Colonic mucosa (tissue), 4 donors: ENCODE measurements around the gene NTRK2. TPM values are rescaled to one million over a fixed set of nuclear protein-coding genes. Genes with fewer than 3 reads are reported as not detected.

Source experiments
- DNase-seq: peaks from one replicate; pipeline ENCODE4 v3.0.0-alpha.2; 2020
- H3K27ac ChIP-seq: fragments of 200-600 bp; one replicate; pipeline ENCODE4 v1.8.0; 2021
- H3K27me3 ChIP-seq: fragments of 200-600 bp; one replicate; pipeline ENCODE4 v1.8.0; 2021
- H3K36me3 ChIP-seq: fragments of 200-600 bp; one replicate; pipeline ENCODE4 v1.8.0; 2021
- H3K4me1 ChIP-seq: fragments of 200-600 bp; one replicate; pipeline ENCODE4 v1.8.0; 2021; ENCODE audit warnings: mild to moderate bottlenecking
- H3K4me3 ChIP-seq: fragments of 200-600 bp; one replicate; pipeline ENCODE4 v1.8.0; 2021
- H3K9ac ChIP-seq, 2 donors: one replicate each; pipeline ENCODE4 v1.7.0; 2013; ENCODE audit warnings: control low read depth in 2 of 2, low read depth in 2 of 2, low read length in 2 of 2
- H3K9me3 ChIP-seq: fragments of 200-600 bp; one replicate; pipeline ENCODE4 v1.8.0; 2021
- CTCF ChIP-seq: fragments of 200-600 bp; IDR thresholded peaks from one replicate; pipeline ENCODE4 v1.8.0; 2022; ENCODE audit warnings: antibody characterized with exemption, mild to moderate bottlenecking
- intact Hi-C: fragments of 100-400 bp; cut with DNase I; formaldehyde crosslinking; loops from one replicate; pipeline ENCODE4 v1.14.1; 2022
- total RNA-seq, 2 donors: library from RNA; stranded (reverse); fragmentation: NEBNext Ultra II Directional in 1 of 2; extraction: Animal tissue kit (Norgen Biotek cat#: 25700) in 1 of 2; gene quantifications; one replicate each; pipeline ENCODE4 v1.2.1, GENCODE V29; 2021
- donor health status: healthy.
- donor health status: DM: no; HTN: no; CAD: no.
- donor health status: DM: no; HTN: no; CAD: no.

The NTRK2 gene
- total RNA-seq, 2 donors from 2014 or later, result 0.52 to 2.3 TPM

- DNase-seq, result no peak
- no peaks in the 10 kb centered on the region for H3K36me3 ChIP-seq
- no peak overlapping the region for H3K27ac ChIP-seq
- no peaks in the 10 kb centered on the region for H3K27me3 ChIP-seq
- H3K4me3 ChIP-seq, result no peak overlapping the region
- H3K9ac ChIP-seq, result no peak overlapping the region
- intact Hi-C loops, result no loop called here
- H3K9me3 ChIP-seq, result no peaks in the 10 kb centered on the region
- TF ChIP-seq CTCF, result no peak
- H3K4me1 ChIP-seq, result no peaks in the 10 kb centered on the region
Observed at GRCh38 chr9:84807431-84807830, 137.9 kb downstream of the NTRK2 start.

GRCh38 chr9:84807870-84808390 lies 138.4 kb downstream of the NTRK2 start:
- Histone ChIP-seq H3K36me3 (no peaks in the 10 kb centered on the region), H3K27ac (no peak overlapping the region), H3K4me3 (no peak overlapping the region), H3K9ac (no peak overlapping the region), H3K27me3 (no peaks in the 10 kb centered on the region), H3K4me1 (no peaks in the 10 kb centered on the region), H3K9me3 (no peaks in the 10 kb centered on the region)
- intact Hi-C loops, result no loop called here
- TF ChIP-seq CTCF, result no peak
- DNase-seq, result no peak

- intact Hi-C loops, result no loop called here
- Histone ChIP-seq H3K4me1 (no peaks in the 10 kb centered on the region), H3K9me3 (no peaks in the 10 kb centered on the region), H3K4me3 (no peak overlapping the region), H3K36me3 (no peaks in the 10 kb centered on the region), H3K27me3 (no peaks in the 10 kb centered on the region), H3K27ac (no peak overlapping the region), H3K9ac (no peak overlapping the region)
- no peak for TF ChIP-seq CTCF
- no peak for DNase-seq
Observed at GRCh38 chr9:84808416-84808815, 138.9 kb downstream of the NTRK2 start.

GRCh38 chr9:84811072-84811750 lies 141.7 kb downstream of the NTRK2 start:
- intact Hi-C loops, result no loop called here
- Histone ChIP-seq H3K4me3 (no peak overlapping the region), H3K27ac (no peak overlapping the region), H3K9ac (no peak overlapping the region), H3K27me3 (no peaks in the 10 kb centered on the region), H3K9me3 (no peaks in the 10 kb centered on the region), H3K4me1 (no peaks in the 10 kb centered on the region), H3K36me3 (no peaks in the 10 kb centered on the region)
- DNase-seq, result no peak
- TF ChIP-seq CTCF, result no peak

GRCh38 chr9:84811751-84812074 lies 142.2 kb downstream of the NTRK2 start:
- intact Hi-C loops, result no loop called here
- H3K27me3 ChIP-seq, result no peaks in the 10 kb centered on the region
- DNase-seq, result no peak
- H3K27ac ChIP-seq, result no peak overlapping the region
- no peaks in the 10 kb centered on the region for H3K36me3 ChIP-seq
- no peak overlapping the region for H3K4me3 ChIP-seq
- no peaks in the 10 kb centered on the region for H3K9me3 ChIP-seq
- H3K9ac ChIP-seq, result no peak overlapping the region
- TF ChIP-seq CTCF, result no peak
- H3K4me1 ChIP-seq, result no peaks in the 10 kb centered on the region
